HepG2 (cell line): ENCODE results near the gene SBDS. TPM values are rescaled to one million over a fixed set of nuclear protein-coding genes. Genes with fewer than 3 reads are reported as not detected.
"Not testable (repeated sequence)": the region's sequence is repeated elsewhere in the genome, so short reads cannot be mapped to it uniquely, and the experiment has no call there.

Experiments used
- ATAC-seq: fragments of 200-7000 bp; cut with Tn5 transposase; 3 replicates; pipeline ENCODE4 v1.9.1; 2020; ENCODE audit warnings: mild to moderate bottlenecking, moderate library complexity
- BruUV-seq: library from RNA; stranded (reverse); fragments of 400-500 nt; replicated peaks from 2 replicates; lab custom pipeline; 2021; lab: Mats Ljungman, UMichigan
- CTCF ChIA-PET: fragments of 300-600 bp; formaldehyde crosslinking; extraction: SDS; loops from one replicate; lab custom pipeline; 2021; ENCODE audit warnings: low total read pairs, inconsistent platforms, low intra/inter-chr PET ratio; lab: Yijun Ruan, JAX
- POLR2A ChIA-PET: fragments of 350-600 bp; sonication (Branson Sonifier 250); formaldehyde crosslinking; loops from one replicate; lab custom pipeline; 2020; ENCODE audit warnings: antibody characterized with exemption, inconsistent platforms; lab: Yijun Ruan, JAX
- DNase-seq: peaks from one replicate; pipeline ENCODE4 v3.0.0-alpha.2; 2015; ENCODE audit warnings: low spot score
- FAIRE-seq: peaks from 3 replicates; lab custom pipeline; 2011; peaks lifted over from hg19 to GRCh38; lab: Jason Lieb, UNC
- H2AFZ ChIP-seq: one replicate; pipeline ENCODE4 v1.6.1; 2011; ENCODE audit warnings: low read length, inconsistent platforms
- H3K27ac ChIP-seq: fragments of 300-600 bp; 3 replicates; pipeline ENCODE4 v1.8.0; 2011; ENCODE audit warnings: mixed run types, mild to moderate bottlenecking, mixed read lengths, low read length, inconsistent platforms; ENCODE audit not compliant: insufficient read depth; ENCODE audit errors: extremely low read length
- H3K27me3 ChIP-seq, 2 experiments: fragments of 200-600 bp in 1 of 2; 2 replicates in 1 of 2; 3 replicates in 1 of 2; pipeline versions ENCODE4 v1.6.0 to v1.8.0; 2011; ENCODE audit warnings: low read length in 2 of 2, mild to moderate bottlenecking in 2 of 2, moderate library complexity in 2 of 2, inconsistent platforms in 1 of 2; ENCODE audit not compliant: insufficient read depth in 2 of 2, control insufficient read depth in 1 of 2
- H3K36me3 ChIP-seq, 2 experiments: fragments of 200-600 bp in 1 of 2; replicated peaks in 1 of 2; 2 replicates in 1 of 2; 3 replicates in 1 of 2; pipeline versions ENCODE4 v1.5.1 to v1.8.0; 2011; ENCODE audit warnings: low read length in 2 of 2, inconsistent platforms in 1 of 2; ENCODE audit not compliant: insufficient read depth in 2 of 2, control insufficient read depth in 1 of 2
- H3K4me1 ChIP-seq: 2 replicates; pipeline ENCODE4 v1.5.1; 2012; ENCODE audit warnings: low read length, inconsistent platforms; ENCODE audit not compliant: insufficient read depth
- H3K4me2 ChIP-seq: 2 replicates; pipeline ENCODE4 v1.6.0; 2011; ENCODE audit warnings: low read depth, low read length, inconsistent platforms
- H3K4me3 ChIP-seq, 3 experiments: fragments of 200-600 bp in 1 of 3; sonication (generic), shearing (Covaris generic) in 1 of 3; replicated peaks in 1 of 3; 2 replicates each; pipeline ENCODE4 v1.5.1; 2011 to 2016; ENCODE audit warnings: low read length in 3 of 3, inconsistent platforms in 2 of 3, low read depth in 2 of 3, mild to moderate bottlenecking in 2 of 3, control low read depth in 1 of 3, mixed read lengths in 1 of 3; ENCODE audit not compliant: insufficient read depth in 1 of 3
- H3K79me2 ChIP-seq: one replicate; pipeline ENCODE4 v1.6.1; 2011; ENCODE audit warnings: low read length, inconsistent platforms; ENCODE audit not compliant: insufficient read depth
- H3K9ac ChIP-seq: 2 replicates; pipeline ENCODE4 v1.6.0; 2011; ENCODE audit warnings: mild to moderate bottlenecking, low read depth, low read length, inconsistent platforms; ENCODE audit not compliant: insufficient read depth
- H3K9me3 ChIP-seq: 2 replicates; pipeline ENCODE4 v1.5.1; 2012; ENCODE audit warnings: mild to moderate bottlenecking, low read length
- H4K20me1 ChIP-seq: 2 replicates; pipeline ENCODE4 v1.6.0; 2011; ENCODE audit warnings: inconsistent platforms, mild to moderate bottlenecking, low read length, moderate library complexity; ENCODE audit not compliant: insufficient read depth
- ASH2L ChIP-seq: fragments of 300-600, 200-600 bp; sonication (generic); IDR thresholded peaks from 2 replicates; pipeline ENCODE4 v1.7.0; 2017; ENCODE audit warnings: low read depth, mild to moderate bottlenecking, moderate library complexity, mixed read lengths, low read length; ENCODE audit not compliant: insufficient read length
- HES4 ChIP-seq: sonication (generic); formaldehyde crosslinking; IDR thresholded peaks from 2 replicates; pipeline ENCODE4 v1.9.0; 2021; ENCODE audit warnings: mild to moderate bottlenecking, missing genetic modification reagents, borderline replicate concordance
- HOXA3 ChIP-seq: sonication (generic); formaldehyde crosslinking; IDR thresholded peaks from 2 replicates; pipeline ENCODE4 v1.5.0; 2020; ENCODE audit warnings: missing genetic modification reagents
- POLR2A ChIP-seq, 2 experiments: IDR thresholded peaks; 2 replicates each; pipeline ENCODE4 v1.6.1; 2011; ENCODE audit warnings: low read depth in 2 of 2, low read length in 2 of 2, mild to moderate bottlenecking in 1 of 2, moderate library complexity in 1 of 2; ENCODE audit not compliant: insufficient read depth in 1 of 2
- STAG1 ChIP-seq: sonication (generic); formaldehyde crosslinking; IDR thresholded peaks from 2 replicates; pipeline ENCODE4 v1.4.0; 2020; ENCODE audit warnings: missing genetic modification reagents
- TEAD3 ChIP-seq: optimal IDR thresholded peaks from 2 replicates; pipeline ENCODE3; 2016; ENCODE audit warnings: borderline replicate concordance
- ZBTB21 ChIP-seq: sonication (generic); formaldehyde crosslinking; IDR thresholded peaks from 2 replicates; pipeline ENCODE4 v1.4.0; 2020; ENCODE audit warnings: missing genetic modification reagents
- ZFP1 ChIP-seq: IDR thresholded peaks from 2 replicates; pipeline ENCODE4 v1.6.1; 2016
- whole genome bisulfite sequencing: methylation state at CpG from one replicate; pipeline ENCODE4 v1.1.6; 2017; ENCODE audit warnings: low lambda C conversion rate; 5-methylcytosine and 5-hydroxymethylcytosine counted together
- in situ Hi-C: cut with HindIII; loops from 2 replicates; pipeline ENCODE4 v1.10.0; 2017; ENCODE audit warnings: low pct_unique_long_range_greater_than_20kb; ENCODE audit not compliant: extremely low pct_ligation_motif_present
- intact Hi-C: fragments of 100-400 bp; cut with micrococcal nuclease; formaldehyde crosslinking; loops from one replicate; pipeline ENCODE4 v1.10.0; 2022; ENCODE audit not compliant: unreplicated experiment
- polyA plus RNA-seq, 8 experiments: library from polyadenylated mRNA; depleted of rRNA in 3 of 8; stranded (reverse) in 7 of 8; unstranded in 1 of 8; fragments of >200 nt; fragmentation: Illumina TruSeq in 4 of 8; extraction: Trizol in 4 of 8; gene quantifications; 2 replicates each; pipeline versions ENCODE4 v1.2.1 to v1.2.3, GENCODE V29; 2011 to 2016; ENCODE audit warnings: low read depth in 4 of 8, missing spikeins in 1 of 8, mixed read lengths in 1 of 8; ENCODE audit not compliant: insufficient read depth in 1 of 8
- total RNA-seq, 5 experiments: library from RNA; depleted of rRNA; stranded (reverse); fragments of >200 nt; fragmentation: Illumina TruSeq; extraction: Trizol; gene quantifications; 2 replicates each; pipeline ENCODE4 v1.2.3, GENCODE V29; 2016; ENCODE audit warnings: low read depth in 1 of 5
- TF ChIP-seq, protein P1 (sequence below): sonication (generic); formaldehyde crosslinking; IDR thresholded peaks from 2 replicates; pipeline ENCODE4 v1.4.0; 2020; ENCODE audit warnings: missing genetic modification reagents
- TF ChIP-seq, protein P2 (sequence below): IDR thresholded peaks from 2 replicates; pipeline ENCODE4 v1.4.0; 2020; ENCODE audit warnings: mild to moderate bottlenecking, missing genetic modification reagents
- TF ChIP-seq, protein P3 (sequence below): sonication (generic); formaldehyde crosslinking; IDR thresholded peaks from 2 replicates; pipeline ENCODE4 v1.5.0; 2020; ENCODE audit warnings: mild to moderate bottlenecking, missing genetic modification reagents, moderate library complexity

Gene SBDS
- total and polyA plus RNA-seq, 2 of the 13 experiments (the other 11 are each of a cell fraction or from before 2014, with no cell fraction given), result 39.1 to 79.3 TPM

DNA sequence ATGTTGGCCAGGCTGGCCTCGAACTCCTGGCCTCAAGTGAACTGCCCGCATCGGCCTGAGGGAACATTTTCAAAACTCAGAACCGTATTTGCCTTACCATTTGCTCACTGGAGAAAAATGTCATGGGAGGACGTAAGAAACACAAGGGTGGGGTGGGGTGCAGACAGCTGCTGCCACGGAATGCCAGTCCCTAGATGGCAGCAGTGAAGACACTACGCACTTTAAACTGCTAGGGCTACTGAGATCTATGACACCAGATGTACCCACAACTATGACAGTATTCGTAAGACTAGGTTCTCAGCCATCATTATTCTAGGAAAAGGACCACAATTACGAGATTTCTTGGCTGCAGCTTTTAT is 716 bp downstream of the SBDS start (continued):
- TF ChIP-seq, protein P1, sequence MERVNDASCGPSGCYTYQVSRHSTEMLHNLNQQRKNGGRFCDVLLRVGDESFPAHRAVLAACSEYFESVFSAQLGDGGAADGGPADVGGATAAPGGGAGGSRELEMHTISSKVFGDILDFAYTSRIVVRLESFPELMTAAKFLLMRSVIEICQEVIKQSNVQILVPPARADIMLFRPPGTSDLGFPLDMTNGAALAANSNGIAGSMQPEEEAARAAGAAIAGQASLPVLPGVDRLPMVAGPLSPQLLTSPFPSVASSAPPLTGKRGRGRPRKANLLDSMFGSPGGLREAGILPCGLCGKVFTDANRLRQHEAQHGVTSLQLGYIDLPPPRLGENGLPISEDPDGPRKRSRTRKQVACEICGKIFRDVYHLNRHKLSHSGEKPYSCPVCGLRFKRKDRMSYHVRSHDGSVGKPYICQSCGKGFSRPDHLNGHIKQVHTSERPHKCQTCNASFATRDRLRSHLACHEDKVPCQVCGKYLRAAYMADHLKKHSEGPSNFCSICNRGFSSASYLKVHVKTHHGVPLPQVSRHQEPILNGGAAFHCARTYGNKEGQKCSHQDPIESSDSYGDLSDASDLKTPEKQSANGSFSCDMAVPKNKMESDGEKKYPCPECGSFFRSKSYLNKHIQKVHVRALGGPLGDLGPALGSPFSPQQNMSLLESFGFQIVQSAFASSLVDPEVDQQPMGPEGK (CRISPR knock-in tag), result peak; percentile 48; the same call in 1 of the 2 replicates
- TF ChIP-seq, protein P2, sequence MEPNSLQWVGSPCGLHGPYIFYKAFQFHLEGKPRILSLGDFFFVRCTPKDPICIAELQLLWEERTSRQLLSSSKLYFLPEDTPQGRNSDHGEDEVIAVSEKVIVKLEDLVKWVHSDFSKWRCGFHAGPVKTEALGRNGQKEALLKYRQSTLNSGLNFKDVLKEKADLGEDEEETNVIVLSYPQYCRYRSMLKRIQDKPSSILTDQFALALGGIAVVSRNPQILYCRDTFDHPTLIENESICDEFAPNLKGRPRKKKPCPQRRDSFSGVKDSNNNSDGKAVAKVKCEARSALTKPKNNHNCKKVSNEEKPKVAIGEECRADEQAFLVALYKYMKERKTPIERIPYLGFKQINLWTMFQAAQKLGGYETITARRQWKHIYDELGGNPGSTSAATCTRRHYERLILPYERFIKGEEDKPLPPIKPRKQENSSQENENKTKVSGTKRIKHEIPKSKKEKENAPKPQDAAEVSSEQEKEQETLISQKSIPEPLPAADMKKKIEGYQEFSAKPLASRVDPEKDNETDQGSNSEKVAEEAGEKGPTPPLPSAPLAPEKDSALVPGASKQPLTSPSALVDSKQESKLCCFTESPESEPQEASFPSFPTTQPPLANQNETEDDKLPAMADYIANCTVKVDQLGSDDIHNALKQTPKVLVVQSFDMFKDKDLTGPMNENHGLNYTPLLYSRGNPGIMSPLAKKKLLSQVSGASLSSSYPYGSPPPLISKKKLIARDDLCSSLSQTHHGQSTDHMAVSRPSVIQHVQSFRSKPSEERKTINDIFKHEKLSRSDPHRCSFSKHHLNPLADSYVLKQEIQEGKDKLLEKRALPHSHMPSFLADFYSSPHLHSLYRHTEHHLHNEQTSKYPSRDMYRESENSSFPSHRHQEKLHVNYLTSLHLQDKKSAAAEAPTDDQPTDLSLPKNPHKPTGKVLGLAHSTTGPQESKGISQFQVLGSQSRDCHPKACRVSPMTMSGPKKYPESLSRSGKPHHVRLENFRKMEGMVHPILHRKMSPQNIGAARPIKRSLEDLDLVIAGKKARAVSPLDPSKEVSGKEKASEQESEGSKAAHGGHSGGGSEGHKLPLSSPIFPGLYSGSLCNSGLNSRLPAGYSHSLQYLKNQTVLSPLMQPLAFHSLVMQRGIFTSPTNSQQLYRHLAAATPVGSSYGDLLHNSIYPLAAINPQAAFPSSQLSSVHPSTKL (CRISPR knock-in tag), result peak; percentile 30; the same call in 1 of the 2 replicates
- peak; percentile 33; the same call in 1 of the 2 replicates for TF ChIP-seq HOXA3 (CRISPR knock-in tag)
- 0 out of 2 replicates have a peak, but pooled peaks have one; percentile 0 for TF ChIP-seq HES4 (CRISPR knock-in tag)
- TF ChIP-seq POLR2A (IDR thresholded peaks at IDR 0.05; ENCODE audit: insufficient read depth in 1 of 2, low read depth in 2 of 2, low read length in 2 of 2), result peak in 1 of 2 experiments; percentile 50; a peak in 1 of 4 replicates
- 0 out of 2 replicates have a peak, but pooled peaks have one; percentile 11 for TF ChIP-seq STAG1 (CRISPR knock-in tag)
- peak; percentile 97 for TF ChIP-seq TEAD3 (CRISPR knock-in tag)
- TF ChIP-seq, protein P3, sequence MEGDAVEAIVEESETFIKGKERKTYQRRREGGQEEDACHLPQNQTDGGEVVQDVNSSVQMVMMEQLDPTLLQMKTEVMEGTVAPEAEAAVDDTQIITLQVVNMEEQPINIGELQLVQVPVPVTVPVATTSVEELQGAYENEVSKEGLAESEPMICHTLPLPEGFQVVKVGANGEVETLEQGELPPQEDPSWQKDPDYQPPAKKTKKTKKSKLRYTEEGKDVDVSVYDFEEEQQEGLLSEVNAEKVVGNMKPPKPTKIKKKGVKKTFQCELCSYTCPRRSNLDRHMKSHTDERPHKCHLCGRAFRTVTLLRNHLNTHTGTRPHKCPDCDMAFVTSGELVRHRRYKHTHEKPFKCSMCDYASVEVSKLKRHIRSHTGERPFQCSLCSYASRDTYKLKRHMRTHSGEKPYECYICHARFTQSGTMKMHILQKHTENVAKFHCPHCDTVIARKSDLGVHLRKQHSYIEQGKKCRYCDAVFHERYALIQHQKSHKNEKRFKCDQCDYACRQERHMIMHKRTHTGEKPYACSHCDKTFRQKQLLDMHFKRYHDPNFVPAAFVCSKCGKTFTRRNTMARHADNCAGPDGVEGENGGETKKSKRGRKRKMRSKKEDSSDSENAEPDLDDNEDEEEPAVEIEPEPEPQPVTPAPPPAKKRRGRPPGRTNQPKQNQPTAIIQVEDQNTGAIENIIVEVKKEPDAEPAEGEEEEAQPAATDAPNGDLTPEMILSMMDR, result peak; percentile 71
- 0 out of 2 replicates have a peak, but pooled peaks have one; percentile 42 for TF ChIP-seq ZFP1
- TF ChIP-seq ASH2L, result peak; percentile 18
- peak; percentile 88 for TF ChIP-seq ZBTB21
- TF ChIP-seq, all 625 proteins: peak for 23; not testable (repeated sequence) for 602

GRCh38 chr7:66994051-66994450 is 1.3 kb downstream of the SBDS start:
- CTCF ChIA-PET, H3K27ac ChIP-seq, H4K20me1 ChIP-seq, intact Hi-C loops, ATAC-seq, H2AFZ ChIP-seq, H3K79me2 ChIP-seq, H3K27me3 ChIP-seq, BruUV-seq, DNase-seq, H3K4me1 ChIP-seq, H3K9me3 ChIP-seq: not testable (repeated sequence)
- Histone ChIP-seq H3K36me3 (peaks cover 0 to 10% of the 10 kb centered on the region in 2 experiments; a peak in 2 of 5 replicates), H3K4me2 (peak overlapping the region; percentile 67), H3K9ac (peak overlapping the region; percentile 90; the same call in 1 of the 2 replicates), H3K4me3 (peak overlapping the region; percentile 62 to 83 (median 76); a peak in 4 of 6 replicates)
- POLR2A ChIA-PET, result interaction anchor here (3.0 kb wide), 1 partner anchor 150 kb away, joined by 44 read pairs; no protein-coding TSS in a partner anchor
- 56% methylated on average over 5 of the region's 5 CpGs for WGBS
- FAIRE-seq, result peak; percentile 21
- in situ Hi-C loops, result loop anchor here (25.0 kb wide), 1 partner anchor 157 kb away; no protein-coding TSS in a partner anchor
